ENCODE measurements around the gene INSYN2A. TPM values are rescaled to one million over a fixed set of nuclear protein-coding genes. Genes with fewer than 3 reads are reported as not detected.

Gene INSYN2A
- total and polyA plus RNA-seq, 2 experiments from 2014 or later: 0.28 to 1.3 TPM

- no peak for TF ChIP-seq ZNF462 (CRISPR knock-in tag; IDR thresholded peaks at IDR 0.05)
These were observed 47.5 kb downstream of the INSYN2A start (continued) for GRCh38 chr10:127148933-127149220.

- H3K4me2 ChIP-seq: no peak overlapping the region
These were observed 48.1 kb downstream of the INSYN2A start for GRCh38 chr10:127148066-127148932.

GRCh38 chr10:127146661-127147060 is 49.7 kb downstream of the INSYN2A start:
- ATAC-seq (no peak), DNase-seq (ENCODE audit: low spot score) (no peak)
- Histone ChIP-seq H3K4me2 (no peak overlapping the region), H3F3A (replicated peaks; ENCODE audit: low read depth) (no peaks in the 10 kb centered on the region), H3K9me2 (ENCODE audit: insufficient read depth) (no peaks in the 10 kb centered on the region), H3K27me3 (ENCODE audit: insufficient read depth) (no peaks in the 10 kb centered on the region), H3K27ac (ENCODE audit: low read depth) (no peak overlapping the region), H3K79me2 (replicated peaks; ENCODE audit: insufficient read depth) (no peaks in the 10 kb centered on the region), H3K36me3 (ENCODE audit: insufficient read depth) (no peaks in the 10 kb centered on the region), H2AFZ (no peak overlapping the region), H4K20me1 (replicated peaks; ENCODE audit: insufficient read depth) (no peaks in the 10 kb centered on the region; the same call in 1 of the 2 replicates), H3K4me1 (ENCODE audit: insufficient read depth) (peaks cover 25% of the 10 kb centered on the region), H3K4me3 (no peak overlapping the region)
- Mint-ChIP-seq H3K27me3 (ENCODE audit: insufficient read depth, low read depth, poor library complexity) (peaks cover 2% of the 10 kb centered on the region), H3K27ac (no peak overlapping the region), H3K4me1 (peaks cover 49% of the 10 kb centered on the region), H3K36me3 (ENCODE audit: low read depth) (peaks cover 3% of the 10 kb centered on the region; the same call in 1 of the 3 replicates), H3K9me3 (no peaks in the 10 kb centered on the region), H3K4me3 (no peak overlapping the region)
- TF ChIP-seq CTCF (conservative IDR thresholded peaks at IDR 0.05; ENCODE audit: low read depth in 2 of 2): no peak

More at GRCh38 chr10:127148066-127148932, 48.1 kb downstream of the INSYN2A start:
- H3K4me1 Mint-ChIP-seq: peaks cover 62% of the 10 kb centered on the region
- peak overlapping the region; percentile 39; the same call in 1 of the 2 replicates for H3K27ac Mint-ChIP-seq
- DNase-seq (ENCODE audit: low spot score) (no peak), ATAC-seq (no peak)
- no peaks in the 10 kb centered on the region for H3K79me2 ChIP-seq (replicated peaks; ENCODE audit: insufficient read depth)
- no peak overlapping the region for H3K27ac ChIP-seq (ENCODE audit: low read depth)
- no peaks in the 10 kb centered on the region for H3K36me3 ChIP-seq (ENCODE audit: insufficient read depth)
- H3F3A ChIP-seq (replicated peaks; ENCODE audit: low read depth): no peaks in the 10 kb centered on the region
- H2AFZ ChIP-seq: no peak overlapping the region
- H3K9me3 Mint-ChIP-seq: no peaks in the 10 kb centered on the region
- H4K20me1 ChIP-seq (replicated peaks; ENCODE audit: insufficient read depth): no peaks in the 10 kb centered on the region; the same call in 1 of the 2 replicates
- no peaks in the 10 kb centered on the region for H3K9me2 ChIP-seq (ENCODE audit: insufficient read depth)
- TF ChIP-seq POLR2AphosphoS5 (IDR thresholded peaks at IDR 0.05; ENCODE audit: low read depth) (no peak), ZNF331 (CRISPR knock-in tag; IDR thresholded peaks at IDR 0.05; ENCODE audit: low read depth) (no peak)
- H3K4me1 ChIP-seq (ENCODE audit: insufficient read depth): peaks cover 31% of the 10 kb centered on the region
- no peak overlapping the region for H3K4me3 Mint-ChIP-seq
- no peak overlapping the region for H3K4me3 ChIP-seq
- no peaks in the 10 kb centered on the region for H3K27me3 Mint-ChIP-seq (ENCODE audit: insufficient read depth, low read depth, poor library complexity)
- H3K36me3 Mint-ChIP-seq (ENCODE audit: low read depth): peaks cover 3% of the 10 kb centered on the region; the same call in 1 of the 3 replicates
- H3K27me3 ChIP-seq (ENCODE audit: insufficient read depth): no peaks in the 10 kb centered on the region

Measured in GM23338 (cell line).